ENCODE results near the gene KLF3. TPM values are rescaled to one million over a fixed set of nuclear protein-coding genes. Genes with fewer than 3 reads are reported as not detected.

The KLF3 gene
- total and polyA plus RNA-seq, 2 experiments from 2014 or later = 13.8 to 14.7 TPM

DNA sequence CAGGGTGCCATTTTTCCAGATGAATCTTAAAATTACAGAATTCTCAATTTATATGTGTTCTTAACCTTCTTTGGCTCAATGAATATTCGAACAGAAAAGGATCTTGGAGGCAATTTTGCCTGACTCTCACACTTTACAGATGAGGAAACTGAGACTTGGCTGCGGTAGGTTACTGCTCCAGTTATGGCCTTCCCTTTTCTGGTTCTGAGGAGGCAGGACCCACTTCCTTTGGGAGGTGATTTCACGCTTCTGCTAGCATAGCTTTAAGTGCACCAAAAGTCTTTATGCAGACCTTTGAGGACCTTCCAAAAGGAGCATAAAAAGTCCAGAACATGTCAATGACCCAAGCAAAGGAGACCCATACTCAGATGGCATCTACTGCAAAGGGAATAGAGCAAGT lies 44.7 kb upstream of the KLF3 start:
- Histone ChIP-seq H3F3A (ENCODE audit: insufficient read depth) (no peaks in the 10 kb centered on the region), H3K9me2 (ENCODE audit: insufficient read depth) (no peaks in the 10 kb centered on the region), H2AFZ (no peak overlapping the region), H3K79me2 (ENCODE audit: insufficient read depth) (no peaks in the 10 kb centered on the region), H3K4me3 (no peak overlapping the region), H3K4me1 (ENCODE audit: insufficient read depth) (peaks cover 9% of the 10 kb centered on the region; the same call in 1 of the 2 replicates), H3K9me3 (ENCODE audit: low read depth) (no peaks in the 10 kb centered on the region), H3K27ac (no peak overlapping the region), H3K4me2 (ENCODE audit: unreplicated experiment) (no peak overlapping the region), H3K36me3 (ENCODE audit: low read depth) (no peaks in the 10 kb centered on the region), H4K20me1 (ENCODE audit: insufficient read depth) (no peaks in the 10 kb centered on the region), H3K27me3 (replicated peaks; ENCODE audit: insufficient read depth) (no peaks in the 10 kb centered on the region), H3K9ac (no peak overlapping the region)
- DNase-seq = no peak
- in situ Hi-C loops (cut with MboI) = no loop called here
- TF ChIP-seq EZH2 (IDR thresholded peaks at IDR 0.05; ENCODE audit: insufficient read depth, poor library complexity, severe bottlenecking) = no peak
- TF ChIP-seq EZH2phosphoT487 (IDR thresholded peaks at IDR 0.05; ENCODE audit: insufficient read depth, low read depth) = no peak
- WGBS, 2 experiments (ENCODE audit: low coverage in 1 of 2, low lambda C conversion rate in 2 of 2, missing lambda C conversion rate in 2 of 2) = 71 to 72% methylated on average over 3 of the region's 3 CpGs

DNA sequence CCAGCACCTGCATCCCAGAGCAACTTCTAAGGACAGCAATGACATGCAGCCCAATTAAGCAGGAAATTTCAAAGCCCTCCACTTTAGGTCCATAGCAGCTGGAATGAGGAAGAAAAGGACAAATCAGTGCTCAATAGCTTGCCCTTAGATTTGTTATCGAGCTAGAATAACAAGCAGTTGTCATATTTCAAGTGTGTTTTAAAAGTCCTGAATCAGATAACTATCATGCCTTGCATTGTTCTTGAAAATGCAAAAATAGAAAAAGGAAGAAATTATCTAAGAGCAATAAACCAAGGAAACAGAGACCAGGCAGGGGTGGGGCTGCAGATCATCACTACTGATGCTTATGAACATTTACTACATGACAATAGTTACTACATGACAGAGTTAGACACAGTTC lies 43.9 kb upstream of the KLF3 start:
- Histone ChIP-seq H3K9ac (no peak overlapping the region), H3K4me2 (ENCODE audit: unreplicated experiment) (no peak overlapping the region), H3K27me3 (replicated peaks; ENCODE audit: insufficient read depth) (no peaks in the 10 kb centered on the region), H4K20me1 (ENCODE audit: insufficient read depth) (no peaks in the 10 kb centered on the region), H3K4me3 (no peak overlapping the region), H3K79me2 (ENCODE audit: insufficient read depth) (no peaks in the 10 kb centered on the region), H3F3A (ENCODE audit: insufficient read depth) (no peaks in the 10 kb centered on the region), H3K36me3 (ENCODE audit: low read depth) (no peaks in the 10 kb centered on the region), H3K9me2 (ENCODE audit: insufficient read depth) (no peaks in the 10 kb centered on the region), H3K9me3 (ENCODE audit: low read depth) (no peaks in the 10 kb centered on the region), H2AFZ (no peak overlapping the region), H3K4me1 (ENCODE audit: insufficient read depth) (peaks cover 9% of the 10 kb centered on the region; the same call in 1 of the 2 replicates), H3K27ac (no peak overlapping the region)
- in situ Hi-C loops (cut with MboI) = no loop called here
- DNase-seq = no peak
- no peak for TF ChIP-seq EZH2phosphoT487 (IDR thresholded peaks at IDR 0.05; ENCODE audit: insufficient read depth, low read depth)
- no peak for TF ChIP-seq EZH2 (IDR thresholded peaks at IDR 0.05; ENCODE audit: insufficient read depth, poor library complexity, severe bottlenecking)
- 8 to 12% methylated on average over 1 of the region's 1 CpG for WGBS, 2 experiments (ENCODE audit: low coverage in 1 of 2, low lambda C conversion rate in 2 of 2, missing lambda C conversion rate in 2 of 2)

DNA sequence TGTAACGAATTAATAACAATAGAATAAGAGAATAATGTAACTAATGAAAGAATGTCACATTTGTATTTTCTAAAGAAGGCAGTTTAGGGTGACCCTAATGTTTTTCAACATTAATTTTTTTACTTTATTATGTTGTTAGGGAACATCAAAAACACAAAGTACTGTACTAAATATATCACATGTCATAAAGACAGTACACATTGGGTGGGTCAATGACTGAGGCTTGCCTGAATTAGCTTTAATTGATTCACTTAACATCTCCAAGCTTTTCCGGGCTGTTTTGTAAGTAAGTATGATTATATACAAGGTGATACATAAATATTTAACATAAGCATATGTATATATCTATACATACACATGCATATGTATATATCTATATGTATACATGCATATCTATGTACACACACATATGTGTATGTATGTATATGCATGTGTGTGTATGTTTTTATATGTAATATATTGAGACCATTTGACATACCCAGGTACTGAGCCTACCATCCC lies 43.4 kb upstream of the KLF3 start:
- Histone ChIP-seq H3K4me1 (ENCODE audit: insufficient read depth) (peaks cover 9% of the 10 kb centered on the region; the same call in 1 of the 2 replicates), H3K36me3 (ENCODE audit: low read depth) (no peaks in the 10 kb centered on the region), H3K27ac (no peak overlapping the region), H3F3A (ENCODE audit: insufficient read depth) (no peaks in the 10 kb centered on the region), H3K27me3 (replicated peaks; ENCODE audit: insufficient read depth) (no peaks in the 10 kb centered on the region), H3K4me2 (ENCODE audit: unreplicated experiment) (no peak overlapping the region), H3K4me3 (no peak overlapping the region), H3K9ac (no peak overlapping the region), H3K9me3 (ENCODE audit: low read depth) (no peaks in the 10 kb centered on the region), H2AFZ (no peak overlapping the region), H4K20me1 (ENCODE audit: insufficient read depth) (no peaks in the 10 kb centered on the region), H3K9me2 (ENCODE audit: insufficient read depth) (no peaks in the 10 kb centered on the region), H3K79me2 (ENCODE audit: insufficient read depth) (no peaks in the 10 kb centered on the region)
- no peak for DNase-seq
- 9% methylated on average over 2 of the region's 2 CpGs for WGBS, 2 experiments (ENCODE audit: low coverage in 1 of 2, low lambda C conversion rate in 2 of 2, missing lambda C conversion rate in 2 of 2)
- TF ChIP-seq EZH2phosphoT487 (IDR thresholded peaks at IDR 0.05; ENCODE audit: insufficient read depth, low read depth) (no peak), EZH2 (IDR thresholded peaks at IDR 0.05; ENCODE audit: insufficient read depth, poor library complexity, severe bottlenecking) (no peak)
- in situ Hi-C loops (cut with MboI) = no loop called here

DNA sequence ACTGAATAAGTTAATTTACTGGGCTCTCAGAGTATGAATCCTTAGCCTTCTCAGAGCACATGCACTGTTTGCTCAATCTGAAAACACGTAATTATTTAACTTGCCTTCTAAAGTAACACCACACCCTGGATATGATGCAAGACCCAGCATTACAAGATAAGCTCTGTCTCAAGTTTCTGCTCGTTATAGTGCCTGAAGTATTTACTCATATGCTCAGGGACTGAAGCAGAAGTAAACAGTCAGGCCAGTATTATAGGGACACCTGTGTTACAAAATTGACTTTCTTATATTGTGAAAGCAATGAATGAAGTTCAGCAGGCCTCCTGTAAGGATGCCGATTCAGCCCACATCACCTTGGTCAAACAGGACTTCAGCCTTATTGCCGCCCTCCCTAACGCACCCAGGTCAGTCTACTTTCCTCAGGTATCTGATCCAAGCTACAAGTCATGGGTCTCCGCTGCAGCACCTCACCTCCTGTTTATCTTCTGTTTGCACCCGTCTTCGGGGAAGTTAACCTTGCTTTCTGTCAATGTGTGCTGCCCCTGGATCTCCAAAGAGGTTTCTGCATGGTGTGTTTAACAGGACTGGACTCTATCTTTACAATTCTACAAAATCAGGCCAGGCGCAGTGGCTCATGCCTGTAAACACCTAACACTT lies 42.8 kb upstream of the KLF3 start:
- in situ Hi-C loops (cut with MboI) = no loop called here

More for the DNA sequence above, 42.8 kb upstream of the KLF3 start:
- Histone ChIP-seq H3K27me3 (replicated peaks; ENCODE audit: insufficient read depth) (no peaks in the 10 kb centered on the region), H3K9ac (no peak overlapping the region), H3K9me3 (ENCODE audit: low read depth) (no peaks in the 10 kb centered on the region), H2AFZ (peak overlapping the region; percentile 31; the same call in 1 of the 2 replicates), H3K27ac (no peak overlapping the region), H3K9me2 (ENCODE audit: insufficient read depth) (no peaks in the 10 kb centered on the region), H3K4me3 (no peak overlapping the region), H3K36me3 (ENCODE audit: low read depth) (no peaks in the 10 kb centered on the region), H3K4me1 (ENCODE audit: insufficient read depth) (peaks cover 9% of the 10 kb centered on the region; the same call in 1 of the 2 replicates), H3K4me2 (ENCODE audit: unreplicated experiment) (no peak overlapping the region), H4K20me1 (ENCODE audit: insufficient read depth) (no peaks in the 10 kb centered on the region), H3K79me2 (ENCODE audit: insufficient read depth) (no peaks in the 10 kb centered on the region), H3F3A (ENCODE audit: insufficient read depth) (no peaks in the 10 kb centered on the region)
- DNase-seq = peak; percentile 83
- WGBS, 2 experiments (ENCODE audit: low coverage in 1 of 2, low lambda C conversion rate in 2 of 2, missing lambda C conversion rate in 2 of 2) = 58 to 62% methylated on average over 9 of the region's 9 CpGs
- TF ChIP-seq EZH2phosphoT487 (IDR thresholded peaks at IDR 0.05; ENCODE audit: insufficient read depth, low read depth) = no peak
- TF ChIP-seq EZH2 (IDR thresholded peaks at IDR 0.05; ENCODE audit: insufficient read depth, poor library complexity, severe bottlenecking) = no peak
